DND-41 (cell line): ENCODE data around the gene LIN9.

Experiments used
- EZH2 ChIP-seq: IDR thresholded peaks from 3 replicates; pipeline ENCODE4 v1.6.1; 2012; ENCODE audit warnings: borderline replicate concordance, low read depth, mild to moderate bottlenecking, moderate library complexity, low read length, inconsistent platforms; ENCODE audit not compliant: severe bottlenecking
- TF ChIP-seq, protein P1 (sequence below): IDR thresholded peaks from 2 replicates; pipeline ENCODE4 v1.5.1; 2012; ENCODE audit warnings: borderline replicate concordance, low read length, moderate library complexity, mild to moderate bottlenecking; ENCODE audit not compliant: poor library complexity, severe bottlenecking; ENCODE audit errors: extremely low read depth

DNA sequence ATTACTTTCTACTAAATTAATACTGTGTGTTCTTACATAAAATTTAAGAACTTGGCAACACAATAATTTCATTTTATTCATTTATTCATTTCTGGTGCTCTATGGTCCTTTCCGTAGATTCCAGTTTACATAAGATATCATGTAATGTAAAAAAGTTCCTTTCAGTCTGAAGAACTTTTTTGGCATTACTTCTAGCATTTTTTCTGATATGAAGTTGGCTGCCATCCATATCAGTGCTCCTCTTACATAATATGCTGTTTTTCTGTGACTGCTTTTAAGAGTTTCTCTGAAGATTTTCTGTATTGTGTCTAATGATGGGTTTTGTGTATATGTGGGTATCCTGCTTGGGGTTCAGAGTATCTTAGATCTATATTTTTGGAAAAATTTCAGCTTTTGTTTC, 34.8 kb downstream of the LIN9 start:
- TF ChIP-seq, protein P1, sequence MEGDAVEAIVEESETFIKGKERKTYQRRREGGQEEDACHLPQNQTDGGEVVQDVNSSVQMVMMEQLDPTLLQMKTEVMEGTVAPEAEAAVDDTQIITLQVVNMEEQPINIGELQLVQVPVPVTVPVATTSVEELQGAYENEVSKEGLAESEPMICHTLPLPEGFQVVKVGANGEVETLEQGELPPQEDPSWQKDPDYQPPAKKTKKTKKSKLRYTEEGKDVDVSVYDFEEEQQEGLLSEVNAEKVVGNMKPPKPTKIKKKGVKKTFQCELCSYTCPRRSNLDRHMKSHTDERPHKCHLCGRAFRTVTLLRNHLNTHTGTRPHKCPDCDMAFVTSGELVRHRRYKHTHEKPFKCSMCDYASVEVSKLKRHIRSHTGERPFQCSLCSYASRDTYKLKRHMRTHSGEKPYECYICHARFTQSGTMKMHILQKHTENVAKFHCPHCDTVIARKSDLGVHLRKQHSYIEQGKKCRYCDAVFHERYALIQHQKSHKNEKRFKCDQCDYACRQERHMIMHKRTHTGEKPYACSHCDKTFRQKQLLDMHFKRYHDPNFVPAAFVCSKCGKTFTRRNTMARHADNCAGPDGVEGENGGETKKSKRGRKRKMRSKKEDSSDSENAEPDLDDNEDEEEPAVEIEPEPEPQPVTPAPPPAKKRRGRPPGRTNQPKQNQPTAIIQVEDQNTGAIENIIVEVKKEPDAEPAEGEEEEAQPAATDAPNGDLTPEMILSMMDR = no peak
- no peak for TF ChIP-seq EZH2
